Activated naive CD4-positive, alpha-beta T cell (primary cell): ENCODE data around the gene TAF3.

ENCODE experiments used
- DNase-seq, 4 experiments: peaks; one replicate each; lab custom pipeline; 2025; lab: John Stamatoyannopoulos, UW

Gene TAF3

DNA sequence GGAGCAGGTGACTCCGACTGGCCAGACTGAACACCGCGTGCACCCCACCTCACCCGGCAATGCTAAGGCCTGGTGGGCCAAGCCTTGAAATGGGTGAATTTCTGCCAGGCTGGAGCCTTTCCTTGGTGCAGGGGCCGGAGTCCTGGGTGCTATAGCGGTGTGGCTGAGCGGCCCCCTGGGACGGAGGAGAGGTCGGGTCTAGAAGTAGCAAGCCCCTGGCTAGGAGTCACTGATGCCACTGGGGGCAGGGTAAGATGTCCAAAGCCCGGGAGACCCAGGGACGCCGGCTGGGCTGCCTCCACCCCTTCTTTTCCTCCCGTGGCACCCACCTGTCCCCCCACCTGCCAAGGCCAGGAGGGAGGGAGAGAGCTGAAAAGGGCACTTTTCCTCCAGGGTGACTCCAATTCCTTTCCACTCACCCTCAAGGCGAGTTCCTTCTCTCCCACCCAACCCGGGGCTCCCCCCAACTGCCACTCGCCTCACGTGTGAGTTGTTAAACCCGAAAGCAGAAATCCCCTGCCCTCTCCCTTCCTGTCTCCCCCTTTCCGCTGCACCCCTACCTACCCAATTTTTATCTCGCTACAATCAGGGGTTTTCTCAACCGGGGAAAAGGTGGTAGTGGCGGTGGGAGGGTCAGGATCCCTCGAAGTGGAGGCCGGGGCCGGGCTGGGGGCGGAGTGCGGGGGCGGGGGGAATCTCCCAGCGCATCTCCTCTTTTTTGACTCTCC, 230.1 kb downstream of the TAF3 start:
- no peak for DNase-seq

DNA sequence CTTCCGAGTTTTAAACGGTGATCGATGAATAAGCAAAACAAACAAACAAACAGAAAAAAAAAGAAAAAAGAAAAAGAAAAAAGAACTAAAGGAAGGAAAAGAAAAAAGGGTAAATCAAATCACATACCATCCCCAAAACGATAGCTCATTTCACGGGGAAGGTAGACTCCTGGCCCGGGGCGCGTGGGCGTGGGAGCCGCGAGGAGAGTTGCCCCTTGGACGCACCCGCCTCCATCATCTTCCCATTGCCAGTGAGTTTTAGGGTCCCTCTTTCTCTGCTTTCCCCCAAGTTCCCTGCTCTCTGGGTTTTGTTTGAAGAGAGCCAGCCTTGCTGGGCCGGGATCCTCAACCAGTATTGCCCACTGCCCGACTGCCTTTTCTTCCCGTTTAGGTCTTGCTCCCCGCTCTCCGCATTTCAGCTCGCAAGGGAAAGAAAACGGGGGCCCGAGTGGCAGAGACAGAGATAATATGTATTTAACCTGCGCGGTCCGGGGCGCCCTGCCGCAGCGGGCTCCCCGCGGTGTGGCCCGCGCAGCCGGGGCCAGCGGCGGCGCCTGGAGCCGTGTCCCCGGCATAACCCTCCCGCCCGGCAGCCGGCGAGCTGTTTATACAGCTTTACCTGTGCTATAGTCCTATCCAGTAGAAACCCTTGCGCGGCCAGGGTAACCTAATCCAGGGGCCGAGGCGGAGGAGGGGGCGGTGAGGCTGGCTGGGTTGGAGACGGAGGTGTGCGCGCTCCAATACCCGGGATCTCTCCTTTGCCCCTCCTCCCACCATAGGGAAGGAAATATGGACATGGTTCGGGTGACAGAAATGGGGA, 230.9 kb downstream of the TAF3 start:
- no peak for DNase-seq

DNA sequence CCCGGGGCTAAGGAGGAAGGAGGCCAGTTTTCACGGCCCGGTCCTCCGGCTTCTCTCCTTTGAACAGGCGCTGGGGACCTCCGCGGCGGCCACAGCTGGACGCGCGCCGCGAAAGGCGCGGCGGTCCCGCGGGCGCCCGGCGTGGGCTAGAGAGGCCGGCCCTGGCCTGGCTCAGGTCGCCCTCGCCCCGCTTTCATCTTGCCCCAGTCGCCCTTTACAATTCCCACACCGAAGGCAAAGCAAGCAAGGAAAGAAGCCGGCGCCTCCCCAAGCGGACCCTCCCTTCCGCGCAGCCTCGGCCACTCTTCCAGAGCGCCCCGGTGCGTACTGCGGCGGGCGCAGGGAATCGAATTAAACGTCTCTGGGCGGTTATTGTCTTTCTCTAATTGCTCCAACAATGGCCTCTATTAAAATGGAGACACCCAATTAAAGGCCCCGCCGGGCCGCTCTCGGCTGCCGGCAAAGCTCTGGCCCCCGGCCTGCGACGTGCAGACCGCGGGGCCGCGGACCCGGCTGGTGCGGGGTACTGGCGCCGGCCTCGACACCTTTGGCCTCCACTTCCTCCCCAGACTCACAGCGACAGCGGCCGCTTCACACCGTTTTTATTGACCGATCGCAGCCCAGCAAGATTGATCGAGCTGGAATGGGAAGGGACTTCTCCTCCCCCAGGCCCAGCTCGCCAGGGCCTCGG, 231.7 kb downstream of the TAF3 start:
- DNase-seq: no peak

DNA sequence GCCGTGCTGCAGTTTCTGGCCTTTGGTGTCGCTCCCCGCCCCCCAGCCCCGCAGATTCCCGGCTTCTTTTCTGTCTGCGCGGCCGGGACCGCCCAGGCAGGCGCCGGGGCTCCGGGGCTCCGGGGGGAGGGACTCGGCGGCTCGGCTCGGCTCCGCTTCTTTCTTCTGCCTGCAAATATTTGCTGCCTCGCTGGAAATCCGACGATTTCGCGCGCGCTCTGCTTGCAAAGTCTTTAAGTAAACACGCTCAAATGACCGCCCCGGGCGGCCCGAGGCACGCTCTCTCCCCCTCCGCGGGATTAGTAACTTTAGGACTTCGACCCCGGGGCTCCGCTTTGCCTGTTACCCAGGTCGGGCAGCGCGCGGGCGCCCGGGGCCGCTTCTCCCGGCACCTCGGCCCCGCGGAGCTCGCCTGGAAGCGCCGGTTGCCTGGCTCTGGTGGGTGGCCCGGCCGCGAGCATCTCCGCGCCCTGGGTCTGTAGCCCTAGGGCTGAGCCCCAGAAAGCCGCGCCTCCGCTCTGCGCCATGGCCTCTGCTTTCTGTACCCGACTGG, 232.3 kb downstream of the TAF3 start:
- DNase-seq: no peak

DNA sequence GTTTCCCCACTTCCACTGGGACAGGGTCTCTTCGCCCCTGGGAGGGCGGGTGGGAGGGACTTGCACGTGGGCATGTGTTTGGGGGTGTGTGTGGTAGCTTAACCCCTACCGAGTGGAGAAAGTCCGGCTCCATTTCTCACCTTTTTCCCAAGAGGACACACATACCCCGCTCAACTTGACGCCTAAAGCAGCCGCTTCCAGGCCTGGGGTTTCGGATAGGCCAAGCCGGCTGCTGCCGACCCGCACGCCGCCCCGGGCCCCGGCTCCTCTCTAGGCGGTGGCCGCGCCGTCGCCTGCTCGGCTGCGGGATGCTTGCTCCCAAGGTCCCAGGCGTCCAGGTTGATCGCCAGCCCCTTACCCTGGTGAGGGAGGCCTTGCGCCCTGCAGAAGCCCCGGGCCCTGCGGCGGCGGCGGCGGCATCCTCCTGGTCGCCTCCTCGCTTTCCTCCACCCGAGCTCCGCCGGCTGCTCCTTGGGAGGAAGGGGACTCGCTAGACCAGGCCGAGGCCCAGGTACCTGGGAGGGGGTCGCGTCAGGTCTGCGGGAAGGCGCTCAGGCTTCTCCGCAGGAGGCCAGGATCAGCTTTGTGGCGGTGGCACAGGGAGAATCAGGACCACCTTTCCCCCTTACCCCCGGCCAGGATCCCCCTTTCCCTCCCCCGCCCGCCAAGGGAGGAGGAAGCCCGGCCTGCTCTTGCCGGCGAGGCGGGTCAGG, 233.0 kb downstream of the TAF3 start:
- DNase-seq: no peak

DNA sequence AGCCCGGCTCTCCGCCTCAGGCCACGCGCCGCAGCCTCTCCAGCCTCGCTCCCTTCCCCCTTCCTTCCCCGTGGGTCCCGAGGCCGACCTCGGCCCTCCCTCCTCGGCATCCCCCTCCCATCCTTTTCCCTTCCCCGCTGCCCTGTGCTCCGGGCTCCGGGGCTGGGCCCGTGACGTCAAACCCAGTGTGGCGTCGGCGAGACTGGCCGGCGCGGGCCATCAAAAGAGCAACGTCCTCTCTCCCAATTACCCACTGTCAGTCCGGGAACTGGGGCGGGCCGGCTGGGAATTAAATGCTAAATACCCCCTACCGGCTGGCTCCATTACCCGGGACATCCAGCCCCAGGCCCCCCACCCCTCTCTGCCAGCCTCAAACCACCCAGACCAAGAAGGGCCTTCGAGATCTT, 233.5 kb downstream of the TAF3 start:
- no peak for DNase-seq

DNA sequence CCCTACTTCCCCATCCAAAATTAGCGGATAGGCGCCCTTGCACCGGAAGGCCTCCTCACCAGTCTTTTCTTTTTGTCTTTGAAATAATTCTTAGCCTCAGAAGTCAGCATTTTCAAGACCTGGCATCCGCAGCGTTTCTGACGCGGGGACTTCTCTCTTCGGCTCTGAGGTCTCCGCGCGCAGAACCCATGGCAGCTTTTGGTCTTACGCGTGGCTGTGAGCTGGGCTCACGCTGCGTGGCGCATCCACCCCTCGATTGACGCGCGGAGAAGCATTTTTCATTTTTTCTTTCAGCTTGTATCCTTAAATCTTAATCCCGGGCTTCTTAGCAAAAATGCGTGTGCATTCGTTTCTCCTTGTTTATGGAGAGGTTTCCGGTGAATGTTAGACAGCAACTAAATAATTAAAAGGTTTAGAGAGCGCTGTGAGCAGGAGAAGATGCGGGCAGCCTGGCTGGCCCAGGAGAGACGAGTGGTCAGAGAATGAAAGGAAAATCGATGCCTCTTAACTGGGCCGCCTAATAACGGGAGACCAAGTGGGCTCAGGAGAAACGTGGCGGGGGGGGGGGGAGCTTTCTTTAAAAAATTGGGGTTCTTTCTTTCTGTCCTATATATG, 234.1 kb downstream of the TAF3 start:
- DNase-seq: no peak

DNA sequence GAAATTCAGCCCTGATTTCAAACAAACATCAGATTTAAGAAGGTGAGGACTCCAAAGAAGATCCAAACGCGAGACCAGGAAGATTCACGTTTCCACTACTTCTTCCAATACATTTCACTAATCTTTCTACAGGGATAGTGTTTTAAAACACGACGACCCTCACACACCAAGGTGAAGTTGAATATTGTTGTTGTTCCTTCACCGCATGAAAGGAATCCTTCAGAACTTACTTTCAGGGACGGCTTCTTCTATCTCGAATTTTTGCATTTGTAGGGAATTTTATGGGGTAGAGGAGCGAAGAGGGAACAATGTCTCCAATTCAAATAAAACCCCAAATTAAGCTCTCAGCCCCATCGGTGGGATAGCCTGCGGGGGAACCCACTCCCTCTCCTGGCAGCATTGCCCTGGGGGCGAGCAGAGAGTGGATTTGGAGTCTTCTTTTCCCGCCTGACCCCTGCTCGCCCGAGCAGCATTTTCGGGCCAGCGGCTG, 234.7 kb downstream of the TAF3 start:
- DNase-seq: no peak

DNA sequence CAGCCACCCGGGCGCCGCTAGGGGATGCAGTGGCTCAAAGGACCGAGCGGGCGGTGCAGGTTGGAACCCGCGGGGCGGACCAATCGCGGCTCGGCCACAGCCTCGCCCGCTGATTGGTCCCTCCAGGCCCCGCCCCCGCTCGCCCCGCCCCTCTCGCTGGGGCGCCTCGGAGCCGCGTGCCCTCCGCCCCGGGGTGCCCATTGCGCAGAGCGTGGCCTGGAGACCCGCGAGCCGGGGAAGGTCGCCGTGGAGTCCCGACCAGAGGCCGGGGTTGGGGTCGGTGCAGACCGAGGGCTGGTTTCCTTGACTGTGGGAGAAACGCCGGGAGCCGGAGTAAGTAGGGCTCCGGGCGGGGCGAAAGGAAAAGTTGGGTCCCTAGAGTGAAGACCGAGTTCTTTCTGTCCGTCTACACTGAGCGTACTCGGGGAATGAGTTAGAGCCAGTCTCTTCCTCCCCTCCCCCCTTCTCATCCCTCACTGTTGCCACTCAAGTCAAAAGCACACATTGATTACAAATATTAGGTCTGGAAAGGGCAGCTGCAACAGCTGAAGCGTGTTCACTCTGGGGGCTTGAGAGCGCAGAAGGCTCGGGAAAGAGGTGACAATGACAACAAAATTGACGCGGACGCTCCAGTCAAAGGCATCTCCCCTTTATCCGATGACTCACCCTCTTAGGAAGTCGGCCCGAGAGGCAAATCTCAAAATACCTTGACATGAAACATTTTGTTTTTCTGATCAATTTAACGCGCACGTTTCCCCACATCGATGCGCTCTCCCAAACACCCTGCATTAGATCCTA, 235.3 kb downstream of the TAF3 start:
- DNase-seq: peak; percentile 86 to 95 (median 90)

DNA sequence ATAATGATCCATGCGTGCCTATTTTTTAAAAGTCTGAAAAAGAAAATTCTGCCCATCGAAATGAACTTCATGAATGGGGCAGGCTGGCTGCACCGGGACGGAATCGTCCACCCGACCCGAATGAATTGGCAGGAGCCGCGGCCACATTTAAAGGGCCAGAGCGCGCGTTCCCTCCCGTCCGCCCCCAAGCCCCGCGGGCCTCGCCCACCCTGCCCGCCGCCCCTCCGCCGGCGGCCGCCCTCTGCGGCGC, 235.9 kb downstream of the TAF3 start:
- DNase-seq: no peak

DNA sequence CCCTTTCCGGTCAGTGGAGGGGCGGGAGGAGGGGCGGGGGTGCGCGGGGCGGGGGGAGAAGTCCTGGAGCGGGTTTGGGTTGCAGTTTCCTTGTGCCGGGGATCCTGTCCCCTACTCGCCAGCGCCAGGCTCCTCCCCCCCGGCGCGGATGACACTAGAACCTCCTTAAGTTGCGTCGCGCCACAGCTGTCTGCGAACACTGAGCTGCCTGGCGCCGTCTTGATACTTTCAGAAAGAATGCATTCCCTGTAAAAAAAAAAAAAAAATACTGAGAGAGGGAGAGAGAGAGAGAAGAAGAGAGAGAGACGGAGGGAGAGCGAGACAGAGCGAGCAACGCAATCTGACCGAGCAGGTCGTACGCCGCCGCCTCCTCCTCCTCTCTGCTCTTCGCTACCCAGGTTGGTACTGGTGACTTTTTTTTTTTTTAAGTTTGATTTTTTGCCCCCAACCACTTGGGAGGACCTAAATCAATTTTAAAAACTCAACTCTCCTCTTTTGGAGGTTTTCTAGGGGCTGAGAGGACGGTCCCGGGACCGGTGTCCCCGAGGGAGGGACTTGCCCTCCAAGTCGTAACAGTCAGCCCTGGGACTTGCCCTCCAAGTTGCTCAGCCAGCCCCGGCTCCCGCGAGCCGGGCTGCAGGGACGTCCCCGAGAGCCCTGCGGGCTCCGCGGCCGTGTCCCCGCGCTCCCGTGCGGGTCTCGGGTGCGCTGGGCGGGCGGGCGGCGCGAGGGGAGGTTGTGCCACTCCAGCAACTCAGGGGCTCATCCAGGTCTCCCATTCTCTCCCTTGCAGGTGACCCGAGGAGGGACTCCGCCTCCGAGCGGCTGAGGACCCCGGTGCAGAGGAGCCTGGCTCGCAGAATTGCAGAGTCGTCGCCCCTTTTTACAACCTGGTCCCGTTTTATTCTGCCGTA, 236.4 kb downstream of the TAF3 start, which contains the start of gene GATA3:
GATA3 (plus strand) TSS at position 195 of the 914 bp plus-strand sequence. CDS start 968 bp downstream, outside the sequence.
- DNase-seq: peak; percentile 20 to 73 (median 40)

DNA sequence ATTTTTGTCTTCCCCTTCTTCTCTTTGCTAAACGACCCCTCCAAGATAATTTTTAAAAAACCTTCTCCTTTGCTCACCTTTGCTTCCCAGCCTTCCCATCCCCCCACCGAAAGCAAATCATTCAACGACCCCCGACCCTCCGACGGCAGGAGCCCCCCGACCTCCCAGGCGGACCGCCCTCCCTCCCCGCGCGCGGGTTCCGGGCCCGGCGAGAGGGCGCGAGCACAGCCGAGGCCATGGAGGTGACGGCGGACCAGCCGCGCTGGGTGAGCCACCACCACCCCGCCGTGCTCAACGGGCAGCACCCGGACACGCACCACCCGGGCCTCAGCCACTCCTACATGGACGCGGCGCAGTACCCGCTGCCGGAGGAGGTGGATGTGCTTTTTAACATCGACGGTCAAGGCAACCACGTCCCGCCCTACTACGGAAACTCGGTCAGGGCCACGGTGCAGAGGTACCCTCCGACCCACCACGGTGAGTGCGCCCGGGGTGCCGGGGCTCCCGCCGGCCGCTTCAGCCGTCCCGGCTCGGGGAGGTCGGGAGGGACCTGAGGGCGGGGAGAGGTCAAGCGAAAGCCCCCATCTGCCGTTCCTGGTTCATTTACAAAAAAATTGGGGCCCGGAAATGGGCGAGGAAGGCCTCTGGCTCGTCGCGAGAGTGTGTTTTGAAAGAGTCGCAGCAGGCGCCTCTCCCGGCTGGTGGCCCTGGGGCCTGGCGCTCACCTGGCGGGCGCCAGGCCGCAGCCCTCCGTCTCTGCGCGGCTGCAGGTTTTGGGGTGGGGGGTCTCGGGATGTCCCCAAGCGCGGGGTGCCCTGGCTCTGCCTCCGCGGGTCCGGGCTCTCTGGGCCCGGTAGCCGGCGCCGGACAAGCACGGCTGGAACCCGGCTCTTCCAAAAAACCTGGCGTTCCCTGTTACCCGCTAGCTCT, 237.4 kb downstream of the TAF3 start:
- DNase-seq: peak in 1 of 4 experiments; percentile 24

DNA sequence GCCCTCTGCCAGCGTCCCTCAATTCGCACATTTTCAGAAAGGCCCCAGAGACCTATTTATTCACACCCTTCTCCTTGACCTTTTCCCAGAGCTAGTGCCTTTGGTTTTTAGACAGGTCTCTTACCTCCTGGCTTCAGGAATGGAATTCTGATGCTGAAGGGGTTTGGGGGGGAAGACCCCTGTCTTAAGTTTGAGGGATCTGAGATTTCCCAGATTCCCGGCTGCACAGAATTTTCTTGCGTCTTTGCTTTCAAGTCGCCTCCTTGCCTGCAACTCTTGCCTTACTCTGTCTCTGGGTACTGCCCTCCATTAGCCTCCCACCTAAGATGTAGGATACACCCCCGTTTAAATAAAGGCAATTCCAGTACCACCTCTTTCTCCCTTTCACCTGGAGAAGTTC, 238.1 kb downstream of the TAF3 start:
- no peak for DNase-seq

DNA sequence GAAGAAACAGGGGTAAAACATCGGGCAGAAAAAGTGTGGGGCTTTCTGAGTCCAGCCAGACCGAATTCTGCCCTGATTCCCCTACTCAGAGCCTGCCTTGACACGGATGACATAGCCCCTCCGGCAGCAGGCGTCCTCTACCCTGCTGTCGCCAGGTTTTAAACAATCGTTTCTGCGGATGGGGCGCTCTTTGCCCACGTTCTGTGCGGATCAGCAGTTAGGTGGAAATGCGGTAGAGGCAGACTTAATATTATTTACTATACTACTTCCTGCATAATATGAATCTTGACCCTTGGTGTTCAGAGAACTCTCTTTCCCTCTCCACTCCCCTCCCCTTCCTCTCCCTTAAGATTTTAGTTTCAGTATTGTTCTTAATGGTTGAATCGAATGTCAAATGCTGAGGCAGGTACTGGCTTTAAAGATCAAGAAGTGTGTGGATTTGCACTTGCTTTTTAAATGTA, 238.6 kb downstream of the TAF3 start:
- peak in 2 of 4 experiments; percentile 24 to 34 for DNase-seq

DNA sequence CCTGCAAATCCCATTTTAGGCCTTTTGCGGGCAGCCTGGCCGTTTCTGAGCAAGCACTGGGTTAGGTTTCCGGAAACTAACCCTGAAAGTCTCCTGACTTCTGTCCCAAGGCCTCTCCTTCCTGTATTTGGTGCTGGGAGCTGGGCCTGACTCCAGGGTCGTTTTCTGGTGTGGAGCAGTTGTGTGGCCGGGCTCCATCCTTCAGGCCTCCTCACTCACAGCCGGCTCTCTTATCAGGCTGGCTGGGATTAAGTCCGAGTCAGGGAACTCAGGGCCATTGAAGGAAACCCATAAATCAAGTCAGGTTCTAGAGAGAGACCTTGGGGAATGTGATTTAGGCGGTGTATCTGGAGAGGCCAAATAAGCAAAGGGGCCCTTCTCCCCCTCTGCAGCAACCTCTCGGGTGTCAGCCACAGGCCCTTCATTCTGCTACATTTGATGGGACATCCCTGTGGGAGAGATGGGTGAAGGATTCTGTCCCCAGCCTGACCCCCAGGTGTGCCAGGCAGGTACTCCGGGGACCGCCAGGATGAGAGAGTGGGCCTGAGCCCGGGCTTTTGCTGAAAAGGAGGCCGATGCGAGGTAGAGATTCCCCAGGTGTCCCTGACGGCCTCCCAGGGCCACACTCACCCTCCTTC, 239.4 kb downstream of the TAF3 start:
- DNase-seq: no peak

DNA sequence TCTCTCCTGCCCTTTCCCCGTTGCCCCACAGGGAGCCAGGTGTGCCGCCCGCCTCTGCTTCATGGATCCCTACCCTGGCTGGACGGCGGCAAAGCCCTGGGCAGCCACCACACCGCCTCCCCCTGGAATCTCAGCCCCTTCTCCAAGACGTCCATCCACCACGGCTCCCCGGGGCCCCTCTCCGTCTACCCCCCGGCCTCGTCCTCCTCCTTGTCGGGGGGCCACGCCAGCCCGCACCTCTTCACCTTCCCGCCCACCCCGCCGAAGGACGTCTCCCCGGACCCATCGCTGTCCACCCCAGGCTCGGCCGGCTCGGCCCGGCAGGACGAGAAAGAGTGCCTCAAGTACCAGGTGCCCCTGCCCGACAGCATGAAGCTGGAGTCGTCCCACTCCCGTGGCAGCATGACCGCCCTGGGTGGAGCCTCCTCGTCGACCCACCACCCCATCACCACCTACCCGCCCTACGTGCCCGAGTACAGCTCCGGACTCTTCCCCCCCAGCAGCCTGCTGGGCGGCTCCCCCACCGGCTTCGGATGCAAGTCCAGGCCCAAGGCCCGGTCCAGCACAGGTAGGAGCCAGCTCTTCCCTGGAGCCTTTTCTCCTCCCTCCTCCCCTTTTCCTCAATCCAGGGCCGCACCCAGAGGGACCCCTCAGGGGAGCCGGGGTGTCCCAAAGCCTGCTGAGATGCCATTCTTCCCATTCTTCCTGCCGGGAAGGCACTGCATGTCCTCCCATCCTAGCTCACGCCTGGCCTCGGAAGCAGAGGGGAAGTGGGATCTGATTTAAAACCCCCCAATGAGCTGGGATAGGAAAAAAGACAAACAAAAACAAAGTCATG, 240.2 kb downstream of the TAF3 start:
- no peak for DNase-seq
